GM10847 (cell line): ENCODE results near the gene AGBL4.

Experiments
- POLR2A ChIP-seq: IDR thresholded peaks from 2 replicates; pipeline ENCODE4 v1.6.1; 2011; ENCODE audit not compliant: insufficient read length; ENCODE audit errors: extremely low read depth

Gene AGBL4

DNA sequence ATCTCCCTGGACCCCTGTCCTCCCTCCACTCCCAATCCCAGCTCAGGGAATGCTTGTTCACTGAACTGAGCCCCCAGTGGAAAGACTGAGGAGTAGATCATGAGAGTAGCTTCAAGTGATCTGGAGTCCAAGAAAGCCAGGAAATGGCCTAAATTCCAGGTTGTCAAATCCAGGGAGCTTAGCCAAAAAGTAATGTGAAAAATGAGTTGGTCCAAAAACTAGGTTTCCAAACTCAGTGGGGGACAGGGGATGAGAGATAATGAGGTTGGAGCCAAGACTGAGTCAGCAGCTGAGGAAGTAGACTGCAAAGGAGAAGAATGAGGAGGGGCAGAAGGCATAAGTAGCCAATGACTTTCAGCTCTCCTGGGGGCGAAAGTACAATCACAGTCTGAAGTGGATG is 963.0 kb downstream of the AGBL4 start:
- TF ChIP-seq POLR2A, result no peak

DNA sequence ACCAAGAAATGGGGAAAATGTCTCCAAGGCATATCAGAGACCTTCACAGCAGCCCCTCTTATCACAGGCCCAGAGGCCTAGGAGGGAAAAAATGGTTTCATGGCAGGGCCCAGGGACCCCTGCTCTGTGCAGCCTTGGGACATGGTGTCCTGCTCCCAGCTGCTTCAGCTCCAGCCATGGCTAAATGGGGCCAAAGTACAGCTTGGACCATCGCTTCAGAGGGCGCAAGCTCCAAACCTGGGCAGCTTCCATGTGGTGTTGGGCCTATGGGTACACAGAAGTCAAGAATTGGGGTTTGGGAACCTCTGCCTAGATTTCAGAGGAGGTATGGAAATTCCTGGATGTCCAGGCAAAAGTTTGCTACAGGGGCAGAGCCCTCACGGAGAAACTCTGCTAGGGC is 964.7 kb downstream of the AGBL4 start:
- TF ChIP-seq POLR2A, result no peak

DNA sequence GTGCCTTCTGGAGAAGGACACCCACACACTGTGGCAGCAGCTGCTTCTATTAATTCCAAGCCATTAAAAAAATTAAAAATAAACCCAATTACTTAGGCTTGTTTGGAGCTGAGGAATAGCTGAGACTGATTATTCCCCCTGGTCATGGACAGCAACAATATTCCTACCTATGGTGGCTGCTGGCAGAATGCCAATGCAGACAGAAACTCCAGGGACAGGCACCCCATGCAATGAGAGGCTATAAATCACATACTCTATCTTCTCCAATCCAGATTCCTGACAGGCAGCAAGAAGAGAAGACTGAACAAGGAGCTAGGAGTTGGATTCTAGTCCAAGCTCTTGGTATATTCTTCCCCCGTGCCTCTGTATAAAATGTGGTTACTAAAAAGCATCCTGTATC is 971.7 kb downstream of the AGBL4 start:
- TF ChIP-seq POLR2A, result no peak

GRCh38 chr1:49051647-49052046 is 972.1 kb downstream of the AGBL4 start:
- no peak for TF ChIP-seq POLR2A

DNA sequence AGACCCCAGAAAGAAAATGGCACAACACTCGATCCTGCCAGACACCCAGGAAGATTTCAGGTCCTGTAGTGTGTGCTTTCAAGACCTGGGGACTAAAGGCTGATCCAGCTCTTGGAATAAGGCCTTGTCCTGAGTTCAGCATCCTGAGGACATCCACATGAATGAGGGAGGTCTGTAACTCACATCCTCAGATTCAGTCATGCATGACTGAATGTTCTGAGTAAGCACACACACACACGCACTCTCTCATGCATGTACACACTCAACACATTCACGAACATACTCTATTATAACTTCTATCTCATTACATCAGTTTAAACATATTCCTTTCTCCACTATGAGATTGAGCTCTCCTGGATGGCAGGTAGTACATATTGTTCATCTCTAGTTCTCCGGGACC is 973.7 kb downstream of the AGBL4 start:
- no peak for TF ChIP-seq POLR2A

DNA sequence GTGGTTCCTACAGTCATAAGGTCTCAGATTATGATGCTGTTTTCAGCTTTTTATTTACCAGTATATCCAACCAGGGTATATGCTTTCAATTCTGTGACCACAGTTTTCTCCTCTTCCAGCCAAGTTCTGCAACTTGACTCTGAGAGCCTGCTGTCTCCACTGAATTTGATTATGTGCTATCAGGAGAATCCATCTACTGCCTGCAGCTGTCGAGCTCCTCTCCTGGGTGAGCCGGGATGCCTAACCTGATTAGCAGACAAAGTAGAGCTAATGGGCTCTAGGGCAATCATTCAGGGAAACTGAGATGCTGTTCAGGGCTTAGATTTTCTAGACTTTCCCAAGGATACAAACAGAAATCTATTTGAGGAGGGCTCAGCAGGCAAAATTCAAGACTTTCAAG is 975.6 kb downstream of the AGBL4 start:
- no peak for TF ChIP-seq POLR2A

GRCh38 chr1:49046305-49046704 is 977.4 kb downstream of the AGBL4 start:
- TF ChIP-seq POLR2A, result no peak

GRCh38 chr1:49045371-49045770 is 978.4 kb downstream of the AGBL4 start:
- no peak for TF ChIP-seq POLR2A

DNA sequence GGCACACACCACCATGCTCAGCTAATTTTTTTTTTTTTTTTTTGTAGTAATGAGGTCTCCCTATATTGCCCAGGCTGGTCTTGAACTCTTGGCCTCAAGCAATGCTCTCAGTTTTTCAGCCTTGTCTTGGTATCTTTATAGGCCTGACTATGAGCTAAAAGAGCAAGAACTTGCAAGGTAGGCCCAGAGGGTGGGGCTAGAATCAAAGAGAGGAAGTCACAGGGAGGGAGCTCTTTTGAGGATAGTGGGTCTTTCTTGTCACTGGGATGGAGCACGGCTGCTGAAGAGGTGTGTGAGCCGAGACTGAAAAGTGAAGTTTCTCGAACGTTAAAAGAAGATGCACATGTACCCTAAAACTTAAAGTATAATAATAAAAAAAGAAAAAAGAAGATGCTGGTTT is 987.1 kb downstream of the AGBL4 start:
- no peak for TF ChIP-seq POLR2A

GRCh38 chr1:49028396-49028795 is 995.4 kb downstream of the AGBL4 start:
- no peak for TF ChIP-seq POLR2A

GRCh38 chr1:49026230-49026811 is 997.4 kb downstream of the AGBL4 start:
- TF ChIP-seq POLR2A, result no peak

- TF ChIP-seq POLR2A, result no peak
Measured at GRCh38 chr1:49016030-49016977, 1007.5 kb downstream of the AGBL4 start.

- no peak for TF ChIP-seq POLR2A
Measured at GRCh38 chr1:49013079-49013478, 1010.7 kb downstream of the AGBL4 start.

- TF ChIP-seq POLR2A, result no peak
Measured at GRCh38 chr1:48999321-48999720, 1024.4 kb downstream of the AGBL4 start.

DNA sequence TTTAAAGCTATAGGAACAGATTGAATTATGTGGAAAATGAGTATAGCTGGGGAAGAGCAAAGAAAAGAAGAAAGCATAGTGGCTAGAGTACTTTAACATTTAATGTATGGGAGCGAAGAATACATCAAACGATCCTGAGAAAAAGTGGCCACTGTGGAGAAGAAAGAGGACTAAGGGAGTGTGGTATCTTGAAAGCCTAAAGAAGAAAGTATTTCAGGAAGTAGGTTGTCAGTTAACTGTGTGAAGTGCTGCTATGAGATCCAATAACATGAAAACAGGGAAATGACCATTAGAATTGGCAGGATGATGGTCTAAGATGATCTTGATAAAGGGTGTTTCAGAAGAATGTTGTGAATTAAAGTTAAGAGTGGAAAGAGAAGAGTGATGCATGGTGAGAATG is 1027.4 kb downstream of the AGBL4 start:
- no peak for TF ChIP-seq POLR2A

- TF ChIP-seq POLR2A, result no peak
Measured at GRCh38 chr1:48988633-48989197, 1035.0 kb downstream of the AGBL4 start.
